ENCODE results near the gene LKAAEAR1.

GRCh38 chr20:64048402-64049044, 35.7 kb downstream of the LKAAEAR1 start:
- TF ChIP-seq, protein P1, sequence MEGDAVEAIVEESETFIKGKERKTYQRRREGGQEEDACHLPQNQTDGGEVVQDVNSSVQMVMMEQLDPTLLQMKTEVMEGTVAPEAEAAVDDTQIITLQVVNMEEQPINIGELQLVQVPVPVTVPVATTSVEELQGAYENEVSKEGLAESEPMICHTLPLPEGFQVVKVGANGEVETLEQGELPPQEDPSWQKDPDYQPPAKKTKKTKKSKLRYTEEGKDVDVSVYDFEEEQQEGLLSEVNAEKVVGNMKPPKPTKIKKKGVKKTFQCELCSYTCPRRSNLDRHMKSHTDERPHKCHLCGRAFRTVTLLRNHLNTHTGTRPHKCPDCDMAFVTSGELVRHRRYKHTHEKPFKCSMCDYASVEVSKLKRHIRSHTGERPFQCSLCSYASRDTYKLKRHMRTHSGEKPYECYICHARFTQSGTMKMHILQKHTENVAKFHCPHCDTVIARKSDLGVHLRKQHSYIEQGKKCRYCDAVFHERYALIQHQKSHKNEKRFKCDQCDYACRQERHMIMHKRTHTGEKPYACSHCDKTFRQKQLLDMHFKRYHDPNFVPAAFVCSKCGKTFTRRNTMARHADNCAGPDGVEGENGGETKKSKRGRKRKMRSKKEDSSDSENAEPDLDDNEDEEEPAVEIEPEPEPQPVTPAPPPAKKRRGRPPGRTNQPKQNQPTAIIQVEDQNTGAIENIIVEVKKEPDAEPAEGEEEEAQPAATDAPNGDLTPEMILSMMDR (IDR thresholded peaks at IDR 0.05): no peak
- TF ChIP-seq POLR2A (IDR thresholded peaks at IDR 0.05) (no peak), POLR2AphosphoS5 (IDR thresholded peaks at IDR 0.05) (no peak)
